Measurements from ENCODE around the gene SPTLC1. TPM values are rescaled to one million over a fixed set of nuclear protein-coding genes. Genes with fewer than 3 reads are reported as not detected.

SPTLC1 gene
- total and polyA plus RNA-seq, 10 of the 15 experiments (the other 5 are each of a cell fraction or from before 2014, with no cell fraction given): 38.0 to 68.7 (median 52.8) TPM

DNA sequence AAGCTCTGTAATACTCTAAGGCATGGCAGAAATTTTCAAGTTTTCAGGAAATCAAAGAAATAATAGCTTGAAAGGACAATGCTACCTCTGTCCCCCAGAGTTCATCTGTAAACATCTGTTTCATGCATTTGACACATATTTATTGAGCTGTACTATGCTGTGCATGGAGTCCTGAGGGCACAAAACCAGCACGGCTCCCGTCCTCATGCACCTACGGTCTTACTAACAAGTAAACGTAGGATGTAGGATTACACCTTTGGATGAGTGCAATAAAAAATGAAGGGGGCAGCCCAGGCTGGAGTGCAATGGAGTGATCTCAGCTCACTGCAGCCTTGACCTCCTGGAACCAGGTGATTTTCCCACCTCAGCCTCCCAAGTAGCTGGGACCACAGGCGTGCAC is 81.9 kb downstream of the SPTLC1 start:
- Histone ChIP-seq H3K4me1 (ENCODE audit: control insufficient read depth, insufficient read depth, low read length) (no peaks in the 10 kb centered on the region), H3K79me2 (ENCODE audit: control insufficient read depth, insufficient read depth, low read length) (no peaks in the 10 kb centered on the region), H3K9me3 (replicated peaks; ENCODE audit: control insufficient read depth, insufficient read depth, low read length) (no peaks in the 10 kb centered on the region), H3K4me2 (ENCODE audit: control insufficient read depth, insufficient read depth) (no peak overlapping the region), H3K9ac (ENCODE audit: control insufficient read depth, insufficient read depth, low read length) (no peak overlapping the region), H3K4me3 (no peak overlapping the region), H3K27ac (ENCODE audit: control insufficient read depth, insufficient read depth) (no peak overlapping the region), H4K20me1 (ENCODE audit: control insufficient read depth, insufficient read depth) (no peaks in the 10 kb centered on the region), H3K36me3 (ENCODE audit: control insufficient read depth in 2 of 2, insufficient read depth in 2 of 2, low read length in 1 of 2) (peaks cover 10 to 23% of the 10 kb centered on the region in 2 experiments), H2AFZ (ENCODE audit: control insufficient read depth, low read depth, low read length) (no peak overlapping the region), H3K27me3 (replicated peaks in 1 of 2; ENCODE audit: control insufficient read depth in 2 of 2, insufficient read depth in 2 of 2, low read length in 1 of 2) (no peaks in the 10 kb centered on the region)
- SMC1A ChIA-PET (ENCODE audit: uncharacterized antibody, unreplicated experiment): no interaction called here
- intact Hi-C loops (cut with micrococcal nuclease; ENCODE audit: unreplicated experiment) (no loop called here), in situ Hi-C loops (cut with MboI) (no loop called here)
- WGBS (ENCODE audit: insufficient coverage, insufficient replicate concordance, low lambda C conversion rate, missing lambda C conversion rate): 99% methylated on average over 5 of the region's 5 CpGs
- BruUV-seq (replicated peaks): no TSS peak
- FAIRE-seq (no peak), DNase-seq (ENCODE audit: low read depth, low spot score) (no peak), ATAC-seq (no peak)
- TF ChIP-seq BACH1 (IDR thresholded peaks at IDR 0.05; ENCODE audit: borderline replicate concordance) (no peak), BRCA1 (IDR thresholded peaks at IDR 0.05; ENCODE audit: low read depth, low read length) (no peak), ZBED1 (IDR thresholded peaks at IDR 0.05; ENCODE audit: borderline replicate concordance) (no peak), NFIC (IDR thresholded peaks at IDR 0.05; ENCODE audit: low read depth, low read length) (no peak), HDGF (IDR thresholded peaks at IDR 0.05) (no peak)
- RAD21 ChIA-PET (ENCODE audit: unreplicated experiment): no interaction called here
- CTCF ChIA-PET: no interaction called here
- POLR2A ChIA-PET: no interaction called here

DNA sequence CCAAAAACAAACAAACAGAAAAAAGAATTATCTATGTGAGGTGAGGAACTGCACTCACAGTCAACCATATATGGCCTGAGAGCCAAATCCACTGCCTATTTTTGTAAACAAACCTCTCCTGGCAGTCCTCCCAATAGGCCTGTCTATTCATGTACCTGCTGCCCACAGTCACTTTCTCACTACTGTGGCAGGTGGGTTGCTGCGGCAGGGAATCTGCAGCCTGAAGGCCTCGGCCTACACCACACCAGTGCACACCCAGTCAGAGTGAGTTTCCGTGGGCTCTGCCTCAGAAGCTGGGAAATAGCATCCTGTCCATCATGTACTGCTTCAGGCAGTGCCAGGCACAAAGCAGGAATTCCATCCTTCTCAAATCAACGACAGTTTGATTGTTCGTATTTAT is 82.3 kb downstream of the SPTLC1 start:
- no peak overlapping the region for H3K4me2 ChIP-seq (ENCODE audit: control insufficient read depth, insufficient read depth)
- ATAC-seq: no peak
- H3K27me3 ChIP-seq (replicated peaks in 1 of 2; ENCODE audit: control insufficient read depth in 2 of 2, insufficient read depth in 2 of 2, low read length in 1 of 2): no peaks in the 10 kb centered on the region
- H3K27ac ChIP-seq (ENCODE audit: control insufficient read depth, insufficient read depth): no peak overlapping the region
- ChIA-PET SMC1A (ENCODE audit: uncharacterized antibody, unreplicated experiment) (no interaction called here), CTCF (no interaction called here), RAD21 (ENCODE audit: unreplicated experiment) (no interaction called here), POLR2A (no interaction called here)
- no peaks in the 10 kb centered on the region for H3K79me2 ChIP-seq (ENCODE audit: control insufficient read depth, insufficient read depth, low read length)
- no TSS peak for BruUV-seq (replicated peaks)
- H2AFZ ChIP-seq (ENCODE audit: control insufficient read depth, low read depth, low read length): no peak overlapping the region
- no peaks in the 10 kb centered on the region for H4K20me1 ChIP-seq (ENCODE audit: control insufficient read depth, insufficient read depth)
- H3K9me3 ChIP-seq (replicated peaks; ENCODE audit: control insufficient read depth, insufficient read depth, low read length): no peaks in the 10 kb centered on the region
- no peaks in the 10 kb centered on the region for H3K4me1 ChIP-seq (ENCODE audit: control insufficient read depth, insufficient read depth, low read length)
- DNase-seq (ENCODE audit: low read depth, low spot score): no peak
- in situ Hi-C loops (cut with MboI): no loop called here
- peaks cover 10 to 24% of the 10 kb centered on the region in 2 experiments for H3K36me3 ChIP-seq (ENCODE audit: control insufficient read depth in 2 of 2, insufficient read depth in 2 of 2, low read length in 1 of 2)
- H3K9ac ChIP-seq (ENCODE audit: control insufficient read depth, insufficient read depth, low read length): no peak overlapping the region
- 100% methylated on average over 5 of the region's 5 CpGs for WGBS (ENCODE audit: insufficient coverage, insufficient replicate concordance, low lambda C conversion rate, missing lambda C conversion rate)
- intact Hi-C loops (cut with micrococcal nuclease; ENCODE audit: unreplicated experiment): no loop called here
- no peak for FAIRE-seq
- no peak overlapping the region for H3K4me3 ChIP-seq
- TF ChIP-seq, protein P1, sequence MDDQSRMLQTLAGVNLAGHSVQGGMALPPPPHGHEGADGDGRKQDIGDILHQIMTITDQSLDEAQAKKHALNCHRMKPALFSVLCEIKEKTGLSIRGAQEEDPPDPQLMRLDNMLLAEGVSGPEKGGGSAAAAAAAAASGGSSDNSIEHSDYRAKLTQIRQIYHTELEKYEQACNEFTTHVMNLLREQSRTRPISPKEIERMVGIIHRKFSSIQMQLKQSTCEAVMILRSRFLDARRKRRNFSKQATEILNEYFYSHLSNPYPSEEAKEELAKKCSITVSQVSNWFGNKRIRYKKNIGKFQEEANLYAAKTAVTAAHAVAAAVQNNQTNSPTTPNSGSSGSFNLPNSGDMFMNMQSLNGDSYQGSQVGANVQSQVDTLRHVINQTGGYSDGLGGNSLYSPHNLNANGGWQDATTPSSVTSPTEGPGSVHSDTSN (IDR thresholded peaks at IDR 0.05; ENCODE audit: insufficient replicate concordance, low read depth, low read length): no peak
- TF ChIP-seq HDAC6 (IDR thresholded peaks at IDR 0.05; ENCODE audit: unreplicated experiment) (no peak), NFYB (IDR thresholded peaks at IDR 0.05; ENCODE audit: insufficient read depth, low read depth, low read length) (no peak)
- TF ChIP-seq, protein P2, sequence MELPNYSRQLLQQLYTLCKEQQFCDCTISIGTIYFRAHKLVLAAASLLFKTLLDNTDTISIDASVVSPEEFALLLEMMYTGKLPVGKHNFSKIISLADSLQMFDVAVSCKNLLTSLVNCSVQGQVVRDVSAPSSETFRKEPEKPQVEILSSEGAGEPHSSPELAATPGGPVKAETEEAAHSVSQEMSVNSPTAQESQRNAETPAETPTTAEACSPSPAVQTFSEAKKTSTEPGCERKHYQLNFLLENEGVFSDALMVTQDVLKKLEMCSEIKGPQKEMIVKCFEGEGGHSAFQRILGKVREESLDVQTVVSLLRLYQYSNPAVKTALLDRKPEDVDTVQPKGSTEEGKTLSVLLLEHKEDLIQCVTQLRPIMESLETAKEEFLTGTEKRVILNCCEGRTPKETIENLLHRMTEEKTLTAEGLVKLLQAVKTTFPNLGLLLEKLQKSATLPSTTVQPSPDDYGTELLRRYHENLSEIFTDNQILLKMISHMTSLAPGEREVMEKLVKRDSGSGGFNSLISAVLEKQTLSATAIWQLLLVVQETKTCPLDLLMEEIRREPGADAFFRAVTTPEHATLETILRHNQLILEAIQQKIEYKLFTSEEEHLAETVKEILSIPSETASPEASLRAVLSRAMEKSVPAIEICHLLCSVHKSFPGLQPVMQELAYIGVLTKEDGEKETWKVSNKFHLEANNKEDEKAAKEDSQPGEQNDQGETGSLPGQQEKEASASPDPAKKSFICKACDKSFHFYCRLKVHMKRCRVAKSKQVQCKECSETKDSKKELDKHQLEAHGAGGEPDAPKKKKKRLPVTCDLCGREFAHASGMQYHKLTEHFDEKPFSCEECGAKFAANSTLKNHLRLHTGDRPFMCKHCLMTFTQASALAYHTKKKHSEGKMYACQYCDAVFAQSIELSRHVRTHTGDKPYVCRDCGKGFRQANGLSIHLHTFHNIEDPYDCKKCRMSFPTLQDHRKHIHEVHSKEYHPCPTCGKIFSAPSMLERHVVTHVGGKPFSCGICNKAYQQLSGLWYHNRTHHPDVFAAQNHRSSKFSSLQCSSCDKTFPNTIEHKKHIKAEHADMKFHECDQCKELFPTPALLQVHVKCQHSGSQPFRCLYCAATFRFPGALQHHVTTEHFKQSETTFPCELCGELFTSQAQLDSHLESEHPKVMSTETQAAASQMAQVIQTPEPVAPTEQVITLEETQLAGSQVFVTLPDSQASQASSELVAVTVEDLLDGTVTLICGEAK (IDR thresholded peaks at IDR 0.05; ENCODE audit: borderline replicate concordance): no peak
- TF ChIP-seq, protein P3, sequence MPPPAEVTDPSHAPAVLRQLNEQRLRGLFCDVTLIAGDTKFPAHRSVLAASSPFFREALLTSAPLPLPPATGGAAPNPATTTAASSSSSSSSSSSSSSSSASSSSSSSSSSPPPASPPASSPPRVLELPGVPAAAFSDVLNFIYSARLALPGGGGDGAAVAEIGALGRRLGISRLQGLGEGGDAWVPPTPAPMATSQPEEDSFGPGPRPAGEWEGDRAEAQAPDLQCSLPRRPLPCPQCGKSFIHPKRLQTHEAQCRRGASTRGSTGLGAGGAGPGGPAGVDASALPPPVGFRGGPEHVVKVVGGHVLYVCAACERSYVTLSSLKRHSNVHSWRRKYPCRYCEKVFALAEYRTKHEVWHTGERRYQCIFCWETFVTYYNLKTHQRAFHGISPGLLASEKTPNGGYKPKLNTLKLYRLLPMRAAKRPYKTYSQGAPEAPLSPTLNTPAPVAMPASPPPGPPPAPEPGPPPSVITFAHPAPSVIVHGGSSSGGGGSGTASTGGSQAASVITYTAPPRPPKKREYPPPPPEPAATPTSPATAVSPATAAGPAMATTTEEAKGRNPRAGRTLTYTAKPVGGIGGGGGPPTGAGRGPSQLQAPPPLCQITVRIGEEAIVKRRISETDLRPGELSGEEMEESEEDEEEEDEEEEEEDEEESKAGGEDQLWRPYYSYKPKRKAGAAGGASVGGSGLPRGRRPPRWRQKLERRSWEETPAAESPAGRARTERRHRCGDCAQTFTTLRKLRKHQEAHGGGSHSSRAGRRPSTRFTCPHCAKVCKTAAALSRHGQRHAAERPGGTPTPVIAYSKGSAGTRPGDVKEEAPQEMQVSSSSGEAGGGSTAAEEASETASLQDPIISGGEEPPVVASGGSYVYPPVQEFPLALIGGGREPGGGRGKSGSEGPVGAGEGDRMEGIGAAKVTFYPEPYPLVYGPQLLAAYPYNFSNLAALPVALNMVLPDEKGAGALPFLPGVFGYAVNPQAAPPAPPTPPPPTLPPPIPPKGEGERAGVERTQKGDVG (CRISPR knock-in tag; IDR thresholded peaks at IDR 0.05): no peak

Measured in GM12878 (cell line).